Stimulated activated CD8-positive, alpha-beta memory T cell treated with anti-CD3 and anti-CD28 coated beads, Interleukin-4, amount 100 ng/mL, for 4 hours (primary cell): ENCODE measurements around the gene EPHA10.

Experiments
- DNase-seq, 2 donors: peaks; one replicate each; pipeline ENCODE4 v3.0.0-alpha.2; 2020; ENCODE audit warnings: low read depth in 2 of 2, low spot score in 1 of 2

The EPHA10 gene

GRCh38 chr1:37764888-37765441, at the start of gene EPHA10:
TSS of gene EPHA10 (minus strand) at chr1:37765120. CDS start at chr1:37765066, 54 bp downstream.
- DNase-seq: no peak

- DNase-seq: no peak
Observed at GRCh38 chr1:37814252-37814651, 49.3 kb upstream of the EPHA10 start.

- DNase-seq: no peak
Observed at GRCh38 chr1:37813529-37814145, 48.7 kb upstream of the EPHA10 start.

- peak; percentile 17 to 35 for DNase-seq
Observed at GRCh38 chr1:37811027-37811655, 46.2 kb upstream of the EPHA10 start.

- DNase-seq: no peak
Observed at GRCh38 chr1:37809942-37810341, 45.0 kb upstream of the EPHA10 start.

GRCh38 chr1:37808369-37809319, 43.7 kb upstream of the EPHA10 start:
- no peak for DNase-seq

- peak; percentile 87 to 88 for DNase-seq
Observed at GRCh38 chr1:37807555-37808368, 42.8 kb upstream of the EPHA10 start, which contains the start of the genes C1orf122 and YRDC. TSS of gene C1orf122 (plus strand) at chr1:37807790. CDS start at chr1:37808405, 615 bp downstream. TSS of gene YRDC (minus strand) at chr1:37808208. CDS start at chr1:37808180, 28 bp downstream.

GRCh38 chr1:37807220-37807554, 42.3 kb upstream of the EPHA10 start:
- no peak for DNase-seq

- DNase-seq: no peak
Observed at GRCh38 chr1:37802439-37802838, 37.5 kb upstream of the EPHA10 start.

- DNase-seq: no peak
Observed at GRCh38 chr1:37797750-37798345, 32.9 kb upstream of the EPHA10 start.

- no peak for DNase-seq
Observed at GRCh38 chr1:37795340-37796125, 30.6 kb upstream of the EPHA10 start.

- DNase-seq: no peak
Observed at GRCh38 chr1:37794372-37795339, 29.7 kb upstream of the EPHA10 start.

- DNase-seq: no peak
Observed at GRCh38 chr1:37793773-37794371, 29.0 kb upstream of the EPHA10 start, which contains the start of gene MANEAL. TSS of gene MANEAL (plus strand) at chr1:37793847. CDS start at chr1:37794183, 336 bp downstream.

GRCh38 chr1:37792943-37793686, 28.2 kb upstream of the EPHA10 start:
- DNase-seq: no peak

GRCh38 chr1:37782491-37782890, 17.6 kb upstream of the EPHA10 start:
- DNase-seq: no peak

- DNase-seq: no peak
Observed at GRCh38 chr1:37778654-37779053, 13.7 kb upstream of the EPHA10 start.

GRCh38 chr1:37776946-37777516, 12.1 kb upstream of the EPHA10 start:
- DNase-seq: no peak
